GM19043 (cell line): ENCODE data around the gene C11orf97.
"Not testable (repeated sequence)": the region's sequence is repeated elsewhere in the genome, so short reads cannot be mapped to it uniquely, and the experiment has no call there.

Experiments
- ATAC-seq: cut with Tn5 transposase; IDR thresholded peaks from one replicate; pipeline ENCODE4 v1.9.1; 2021; ENCODE audit warnings: low read depth; ENCODE audit not compliant: unreplicated experiment

Gene C11orf97

GRCh38 chr11:94555752-94556329 is 43.6 kb downstream of the C11orf97 start:
- not testable (repeated sequence) for ATAC-seq

- ATAC-seq, result no peak
These were observed 45.2 kb downstream of the C11orf97 start for GRCh38 chr11:94557421-94557820.

- no peak for ATAC-seq
These were observed 45.7 kb downstream of the C11orf97 start for GRCh38 chr11:94557992-94558391.

GRCh38 chr11:94558468-94558867 is 46.2 kb downstream of the C11orf97 start:
- ATAC-seq, result no peak

- ATAC-seq, result no peak
These were observed 46.7 kb downstream of the C11orf97 start for GRCh38 chr11:94558932-94559331.

- no peak for ATAC-seq
These were observed 47.1 kb downstream of the C11orf97 start for GRCh38 chr11:94559361-94559760.

GRCh38 chr11:94560834-94561233 is 48.6 kb downstream of the C11orf97 start:
- ATAC-seq, result no peak

GRCh38 chr11:94563176-94563847 is 51.1 kb downstream of the C11orf97 start:
- ATAC-seq, result no peak

GRCh38 chr11:94563848-94564467 is 51.7 kb downstream of the C11orf97 start:
- ATAC-seq, result no peak

GRCh38 chr11:94567181-94567670 is 55.0 kb downstream of the C11orf97 start, which contains the start of gene PIWIL4:
Gene PIWIL4, plus strand, starts transcription at chr11:94567368. Its CDS starts 151 bp downstream, at chr11:94567519.
- no peak for ATAC-seq

- ATAC-seq, result no peak
These were observed 55.9 kb downstream of the C11orf97 start for GRCh38 chr11:94568200-94568599.

- no peak for ATAC-seq
These were observed 56.5 kb downstream of the C11orf97 start for GRCh38 chr11:94568717-94569116.

GRCh38 chr11:94572975-94573374 is 60.7 kb downstream of the C11orf97 start:
- ATAC-seq, result not testable (repeated sequence)

GRCh38 chr11:94574193-94574961 is 62.1 kb downstream of the C11orf97 start:
- ATAC-seq, result no peak

- ATAC-seq, result no peak
These were observed 64.0 kb downstream of the C11orf97 start for GRCh38 chr11:94576306-94576705.

GRCh38 chr11:94577841-94578240 is 65.6 kb downstream of the C11orf97 start:
- no peak for ATAC-seq
